Measurements from ENCODE around the gene CACNA1H.
"Not testable (repeated sequence)": the region's sequence is repeated elsewhere in the genome, so short reads cannot be mapped to it uniquely, and the experiment has no call there.

Gene CACNA1H

DNA sequence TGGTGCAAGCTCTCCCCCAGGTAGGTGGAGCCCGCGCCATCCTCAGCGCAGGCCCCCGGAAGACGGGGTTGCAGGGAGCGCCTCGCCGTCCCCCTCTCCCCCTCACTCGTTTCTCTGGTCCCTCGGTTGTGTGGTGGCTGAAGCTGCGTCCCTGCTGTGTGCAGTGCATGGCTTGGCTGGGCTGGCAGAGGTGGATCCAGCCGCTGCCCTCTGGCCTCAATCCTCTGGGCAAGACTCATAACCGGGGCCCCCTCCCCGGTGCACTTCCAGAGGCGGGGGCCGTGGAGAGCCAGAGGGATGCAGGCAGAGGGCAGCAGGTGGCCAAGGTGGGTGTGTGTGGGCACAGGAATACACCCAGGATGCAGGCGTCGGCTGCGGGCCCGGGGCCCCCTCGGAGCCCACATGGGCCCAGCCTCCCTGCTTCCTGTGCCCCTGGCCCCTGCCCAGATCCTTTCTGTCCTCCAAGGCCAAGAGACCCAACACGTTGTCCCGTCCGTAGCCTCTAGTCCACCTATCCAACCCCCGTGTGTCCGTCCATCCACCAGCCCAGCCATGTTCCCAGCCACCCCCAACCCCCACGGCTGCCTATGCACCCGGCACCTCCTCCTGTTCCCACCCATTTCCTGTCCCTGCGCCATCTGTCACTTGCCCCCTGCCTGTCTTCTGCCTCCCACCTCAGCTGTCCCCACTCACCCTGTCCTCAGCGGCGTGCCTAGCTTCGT, 62.8 kb downstream of the CACNA1H start:
- DNase-seq, result no peak

DNA sequence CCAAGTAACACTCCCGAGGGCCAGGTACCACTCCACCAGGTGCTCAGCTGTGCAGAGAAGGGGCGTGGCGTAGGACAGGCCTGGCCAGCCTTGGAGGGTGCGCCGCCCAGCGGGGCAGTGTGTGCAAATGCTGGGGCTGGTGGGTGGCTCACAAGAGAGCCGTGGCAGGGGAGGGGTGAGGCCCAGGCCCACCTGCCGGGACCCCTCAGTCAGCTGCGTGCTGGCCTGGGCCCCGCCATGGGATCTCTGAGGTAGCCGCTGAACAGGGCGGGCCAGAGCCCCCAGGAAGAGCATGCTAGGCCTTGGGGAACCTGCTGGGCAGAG, 63.4 kb downstream of the CACNA1H start:
- no peak for DNase-seq

DNA sequence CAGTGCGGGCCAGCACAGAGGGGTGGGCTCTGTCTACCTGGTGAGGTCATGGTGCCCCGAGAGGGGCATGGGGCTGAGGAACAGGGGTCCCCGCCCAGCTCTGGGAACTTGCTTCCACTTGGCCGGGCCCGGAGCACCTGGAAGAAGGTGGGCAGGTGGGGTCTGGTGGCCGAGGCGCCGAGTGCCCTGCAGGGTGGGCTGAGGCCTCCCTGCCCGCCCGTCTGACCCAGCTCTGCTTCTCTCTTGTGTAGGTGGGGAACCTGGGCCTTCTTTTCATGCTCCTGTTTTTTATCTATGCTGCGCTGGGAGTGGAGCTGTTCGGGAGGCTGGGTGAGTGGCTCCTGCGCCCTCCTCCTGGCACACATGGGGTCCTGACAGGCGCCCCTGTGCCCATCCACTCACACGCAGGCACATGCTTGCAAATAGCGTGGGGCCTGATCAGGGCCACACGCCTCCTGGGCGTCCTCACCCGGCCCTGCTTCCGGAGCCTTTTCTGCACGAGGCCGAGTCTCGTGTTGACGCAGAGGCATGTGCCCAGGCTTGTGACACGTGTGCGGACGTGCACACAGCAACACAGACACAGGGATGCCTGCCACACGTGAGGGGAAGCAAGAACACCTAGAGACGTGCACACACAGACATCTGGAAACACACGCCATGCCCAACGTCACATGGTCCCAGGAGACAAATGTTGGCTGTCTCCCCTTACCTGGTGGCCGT, 63.9 kb downstream of the CACNA1H start:
- DNase-seq, result no peak

DNA sequence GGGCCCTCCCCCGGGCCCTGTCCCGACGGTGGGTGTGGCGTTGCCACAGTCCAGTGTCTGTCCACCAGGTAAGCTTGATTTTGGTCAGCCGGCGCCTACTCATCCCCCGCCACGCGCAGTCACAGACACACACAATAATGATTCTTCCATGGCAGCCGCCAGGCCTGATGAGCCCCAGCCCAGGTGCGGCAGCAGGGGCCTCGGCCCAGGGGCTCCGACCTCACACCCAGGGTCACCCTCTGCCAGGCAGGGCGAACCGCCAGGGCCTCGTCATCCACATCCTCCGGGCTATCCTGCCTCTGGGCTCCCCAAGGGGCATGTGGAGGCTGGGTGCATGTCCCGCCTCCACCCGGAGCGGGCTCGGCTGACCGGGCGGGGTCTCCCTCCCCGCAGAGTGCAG, 64.6 kb downstream of the CACNA1H start:
- no peak for DNase-seq

DNA sequence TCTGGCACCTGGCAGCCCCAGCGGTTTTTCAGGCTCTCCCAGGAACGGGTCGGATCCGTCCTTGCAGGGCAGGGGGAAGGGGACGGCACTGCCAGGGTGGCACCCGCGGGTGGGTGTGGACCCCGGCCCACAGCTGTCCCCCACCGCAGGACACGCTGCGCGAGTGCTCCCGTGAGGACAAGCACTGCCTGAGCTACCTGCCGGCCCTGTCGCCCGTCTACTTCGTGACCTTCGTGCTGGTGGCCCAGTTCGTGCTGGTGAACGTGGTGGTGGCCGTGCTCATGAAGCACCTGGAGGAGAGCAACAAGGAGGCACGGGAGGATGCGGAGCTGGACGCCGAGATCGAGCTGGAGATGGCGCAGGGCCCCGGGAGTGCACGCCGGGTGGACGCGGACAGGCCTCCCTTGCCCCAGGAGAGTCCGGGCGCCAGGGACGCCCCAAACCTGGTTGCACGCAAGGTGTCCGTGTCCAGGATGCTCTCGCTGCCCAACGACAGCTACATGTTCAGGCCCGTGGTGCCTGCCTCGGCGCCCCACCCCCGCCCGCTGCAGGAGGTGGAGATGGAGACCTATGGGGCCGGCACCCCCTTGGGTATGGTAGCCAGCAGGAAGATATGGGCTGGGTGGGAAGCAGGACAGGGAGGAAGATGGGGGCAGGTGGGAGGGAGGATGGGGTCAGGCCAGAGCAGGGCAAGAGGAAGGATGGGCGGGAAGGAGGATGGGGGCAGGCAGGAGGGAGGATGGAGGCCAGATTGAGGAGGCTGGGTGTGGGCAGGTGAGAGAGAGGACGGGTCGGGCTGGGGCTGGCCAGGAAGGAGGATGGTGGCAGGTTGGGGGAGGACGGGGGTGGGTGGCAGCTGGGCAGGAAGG, 65.4 kb downstream of the CACNA1H start:
- DNase-seq, result no peak

DNA sequence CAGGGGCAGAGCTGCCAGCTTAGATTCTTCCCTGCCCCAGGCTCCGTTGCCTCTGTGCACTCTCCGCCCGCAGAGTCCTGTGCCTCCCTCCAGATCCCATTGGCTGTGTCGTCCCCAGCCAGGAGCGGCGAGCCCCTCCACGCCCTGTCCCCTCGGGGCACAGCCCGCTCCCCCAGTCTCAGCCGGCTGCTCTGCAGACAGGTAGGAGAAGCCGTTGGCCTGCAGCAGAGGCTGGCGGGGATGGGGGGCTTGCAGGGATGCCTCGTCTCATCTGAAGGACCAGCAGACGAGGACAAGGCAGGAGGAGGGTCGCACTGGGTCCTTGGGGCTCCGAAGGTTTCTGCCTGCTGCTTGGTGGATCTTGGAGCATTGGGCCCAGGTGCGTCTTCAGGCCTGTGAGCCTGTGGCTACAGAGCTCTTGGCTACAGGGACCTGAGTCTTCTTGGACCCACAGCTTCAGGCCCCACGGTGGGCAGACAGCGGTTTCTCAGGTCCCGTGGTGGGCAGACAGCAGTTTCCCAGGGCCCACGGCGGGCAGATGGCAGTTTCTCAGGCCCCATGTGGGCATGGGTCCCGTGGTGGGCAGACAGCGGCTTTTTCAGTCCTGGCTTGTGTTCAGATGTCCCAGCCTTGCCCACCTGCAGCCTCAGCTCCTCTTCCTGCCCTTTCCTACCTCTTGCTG, 66.2 kb downstream of the CACNA1H start:
- DNase-seq, result no peak

DNA sequence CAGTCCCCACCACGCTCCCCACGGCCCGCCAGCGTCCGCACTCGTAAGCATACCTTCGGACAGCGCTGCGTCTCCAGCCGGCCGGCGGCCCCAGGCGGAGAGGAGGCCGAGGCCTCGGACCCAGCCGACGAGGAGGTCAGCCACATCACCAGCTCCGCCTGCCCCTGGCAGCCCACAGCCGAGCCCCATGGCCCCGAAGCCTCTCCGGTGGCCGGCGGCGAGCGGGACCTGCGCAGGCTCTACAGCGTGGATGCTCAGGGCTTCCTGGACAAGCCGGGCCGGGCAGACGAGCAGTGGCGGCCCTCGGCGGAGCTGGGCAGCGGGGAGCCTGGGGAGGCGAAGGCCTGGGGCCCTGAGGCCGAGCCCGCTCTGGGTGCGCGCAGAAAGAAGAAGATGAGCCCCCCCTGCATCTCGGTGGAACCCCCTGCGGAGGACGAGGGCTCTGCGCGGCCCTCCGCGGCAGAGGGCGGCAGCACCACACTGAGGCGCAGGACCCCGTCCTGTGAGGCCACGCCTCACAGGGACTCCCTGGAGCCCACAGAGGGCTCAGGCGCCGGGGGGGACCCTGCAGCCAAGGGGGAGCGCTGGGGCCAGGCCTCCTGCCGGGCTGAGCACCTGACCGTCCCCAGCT, 67.3 kb downstream of the CACNA1H start:
- DNase-seq, result no peak

DNA sequence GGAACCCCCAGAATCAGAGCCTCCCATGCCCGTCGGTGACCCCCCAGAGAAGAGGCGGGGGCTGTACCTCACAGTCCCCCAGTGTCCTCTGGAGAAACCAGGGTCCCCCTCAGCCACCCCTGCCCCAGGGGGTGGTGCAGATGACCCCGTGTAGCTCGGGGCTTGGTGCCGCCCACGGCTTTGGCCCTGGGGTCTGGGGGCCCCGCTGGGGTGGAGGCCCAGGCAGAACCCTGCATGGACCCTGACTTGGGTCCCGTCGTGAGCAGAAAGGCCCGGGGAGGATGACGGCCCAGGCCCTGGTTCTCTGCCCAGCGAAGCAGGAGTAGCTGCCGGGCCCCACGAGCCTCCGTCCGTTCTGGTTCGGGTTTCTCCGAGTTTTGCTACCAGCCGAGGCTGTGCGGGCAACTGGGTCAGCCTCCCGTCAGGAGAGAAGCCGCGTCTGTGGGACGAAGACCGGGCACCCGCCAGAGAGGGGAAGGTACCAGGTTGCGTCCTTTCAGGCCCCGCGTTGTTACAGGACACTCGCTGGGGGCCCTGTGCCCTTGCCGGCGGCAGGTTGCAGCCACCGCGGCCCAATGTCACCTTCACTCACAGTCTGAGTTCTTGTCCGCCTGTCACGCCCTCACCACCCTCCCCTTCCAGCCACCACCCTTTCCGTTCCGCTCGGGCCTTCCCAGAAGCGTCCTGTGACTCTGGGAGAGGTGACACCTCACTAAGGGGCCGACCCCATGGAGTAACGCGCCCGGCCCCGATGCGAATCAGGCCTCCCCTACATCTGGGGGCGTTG, 68.1 kb downstream of the CACNA1H start:
- no peak for DNase-seq

DNA sequence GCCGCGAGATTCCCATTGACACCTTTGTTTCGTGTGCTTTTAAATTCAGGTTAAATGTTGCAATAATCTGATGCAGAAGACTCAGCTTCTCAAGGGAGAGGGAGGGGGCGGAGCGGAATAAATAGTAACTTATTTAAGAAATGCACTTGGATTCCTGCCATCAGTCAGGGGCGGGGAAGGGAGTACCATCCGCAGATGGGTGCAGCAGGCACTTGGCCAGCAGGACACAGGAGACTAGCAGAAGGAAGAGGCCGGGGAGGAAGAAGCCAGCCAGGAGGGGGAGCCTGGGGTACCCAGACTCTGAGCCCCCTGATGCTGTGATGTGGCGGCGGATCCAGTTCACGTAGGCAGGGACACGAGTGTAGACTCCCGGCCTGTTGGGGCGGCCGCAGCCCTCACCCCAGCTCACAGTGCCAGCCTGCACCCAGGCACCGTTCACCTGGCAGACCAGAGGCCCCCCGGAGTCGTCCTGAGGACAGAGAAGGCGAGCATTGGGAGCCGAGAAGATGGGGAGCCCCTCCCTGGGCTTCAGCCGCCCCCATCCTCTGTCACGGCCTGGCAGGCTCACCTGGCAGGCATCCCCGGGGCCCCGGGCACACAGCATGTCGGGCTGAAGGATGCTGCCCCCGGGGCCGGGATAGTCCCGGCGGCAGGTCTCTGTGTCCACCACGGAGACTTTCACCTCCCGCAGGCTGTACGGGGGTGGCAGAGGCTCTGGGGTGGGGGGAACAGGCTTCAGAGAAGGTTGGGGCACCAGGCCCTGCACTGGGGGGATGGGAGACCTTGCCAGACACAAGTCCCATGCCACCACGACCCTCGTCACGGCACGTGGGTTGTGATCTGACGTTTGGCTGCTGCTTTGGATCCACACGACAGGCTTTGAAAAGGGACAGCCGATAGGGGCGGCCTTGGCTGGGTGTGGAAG, 69.0 kb downstream of the CACNA1H start:
- no peak for DNase-seq

DNA sequence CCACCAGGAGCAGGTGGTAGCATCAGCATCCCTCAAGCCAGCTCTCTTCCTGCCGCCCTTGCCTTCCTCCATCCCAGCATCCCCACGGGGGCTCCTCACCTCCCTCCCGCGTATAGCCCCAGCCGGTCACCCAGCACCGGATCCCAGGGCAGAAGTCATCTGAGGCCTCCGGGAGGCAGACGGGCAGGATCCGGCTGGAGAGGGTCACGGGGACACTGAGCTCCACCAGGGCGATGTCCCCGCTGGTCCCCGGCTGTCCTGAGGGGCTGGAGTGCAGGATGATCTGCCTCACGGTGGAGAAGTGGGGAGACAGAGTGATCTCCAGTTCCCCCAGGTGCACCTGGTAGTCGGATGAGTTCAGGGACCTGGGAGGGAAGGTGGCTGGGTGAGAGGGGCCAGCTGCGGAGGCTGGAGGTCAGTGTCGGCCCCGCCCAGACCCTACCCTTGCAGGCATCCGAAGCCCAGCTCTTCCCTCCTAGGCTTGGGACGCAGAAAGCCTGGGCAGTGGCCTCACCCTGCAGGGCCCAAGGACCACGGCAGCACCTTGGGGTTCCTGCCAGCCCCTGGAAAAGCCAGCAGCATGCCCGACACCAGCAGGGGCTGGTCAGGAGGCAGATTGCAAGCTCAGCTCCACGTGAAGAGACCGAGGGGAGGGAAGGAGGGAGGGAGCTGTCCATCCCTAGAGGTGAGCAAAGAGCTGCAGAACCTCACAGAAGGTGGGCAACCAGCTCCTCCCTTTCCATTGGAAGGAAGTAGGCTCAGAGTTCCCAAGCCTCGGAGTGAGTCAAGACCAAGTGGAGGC, 69.8 kb downstream of the CACNA1H start:
- DNase-seq, result no peak

DNA sequence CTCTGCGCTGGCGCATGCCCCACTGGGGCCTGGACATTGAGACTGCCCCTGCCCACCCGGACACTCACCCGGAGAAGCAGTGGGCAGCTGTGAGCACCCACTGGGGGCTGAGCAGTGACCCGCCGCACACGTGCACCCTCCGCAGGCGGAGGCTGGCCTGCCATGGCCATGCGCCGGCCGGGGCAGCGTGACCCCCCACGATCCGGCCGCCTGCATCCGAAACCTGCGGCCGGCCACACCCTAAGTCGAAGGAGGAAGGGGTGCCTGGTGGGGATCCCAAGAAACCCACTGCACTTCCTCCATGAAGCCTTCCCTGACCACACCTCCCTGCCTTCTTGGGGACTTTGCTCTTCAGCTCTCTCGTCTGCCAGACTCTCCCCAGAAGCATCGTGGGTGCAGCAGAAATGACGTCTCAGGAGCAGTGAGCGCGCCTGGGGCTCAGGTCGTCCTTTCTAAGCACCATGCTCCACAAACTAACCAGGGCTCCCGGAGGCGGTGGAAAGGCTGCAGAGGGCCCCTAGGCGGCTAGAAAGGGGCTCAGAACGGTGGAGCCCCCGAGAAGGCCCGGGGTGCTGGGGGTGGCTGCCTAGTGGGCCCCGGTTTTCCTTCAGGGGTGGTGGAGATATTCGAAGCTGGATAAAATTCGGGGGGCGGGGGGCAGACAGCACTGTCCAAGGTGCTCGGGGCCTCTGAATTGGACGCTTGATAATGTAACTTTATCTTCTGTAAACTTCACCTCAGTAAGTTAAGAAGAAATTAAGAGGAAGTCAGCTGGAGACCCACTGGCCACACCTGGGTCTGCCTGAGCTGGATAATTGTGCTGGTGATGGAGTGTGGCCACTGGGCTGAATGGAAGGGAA, 70.7 kb downstream of the CACNA1H start:
- DNase-seq, result no peak

DNA sequence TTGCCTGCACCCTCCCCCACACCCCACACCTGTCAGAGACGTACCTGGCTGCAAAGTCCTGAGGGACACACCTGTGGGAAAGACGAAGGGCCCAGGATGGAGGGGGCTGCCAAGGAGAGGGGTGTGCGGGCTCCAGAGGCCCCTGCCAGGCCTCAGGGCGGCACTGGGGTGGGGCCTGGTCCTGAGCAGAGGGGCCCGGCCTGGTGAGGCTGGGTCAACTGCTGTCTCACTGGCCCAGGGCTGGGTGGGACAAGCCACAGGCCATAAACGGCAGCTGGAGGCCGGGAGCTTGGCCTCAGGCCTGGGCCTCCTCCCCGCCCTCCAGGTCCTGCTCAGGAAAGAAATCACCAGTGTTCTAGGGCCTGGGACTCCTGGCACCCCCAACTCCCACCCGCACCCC, 71.7 kb downstream of the CACNA1H start:
- no peak for DNase-seq

DNA sequence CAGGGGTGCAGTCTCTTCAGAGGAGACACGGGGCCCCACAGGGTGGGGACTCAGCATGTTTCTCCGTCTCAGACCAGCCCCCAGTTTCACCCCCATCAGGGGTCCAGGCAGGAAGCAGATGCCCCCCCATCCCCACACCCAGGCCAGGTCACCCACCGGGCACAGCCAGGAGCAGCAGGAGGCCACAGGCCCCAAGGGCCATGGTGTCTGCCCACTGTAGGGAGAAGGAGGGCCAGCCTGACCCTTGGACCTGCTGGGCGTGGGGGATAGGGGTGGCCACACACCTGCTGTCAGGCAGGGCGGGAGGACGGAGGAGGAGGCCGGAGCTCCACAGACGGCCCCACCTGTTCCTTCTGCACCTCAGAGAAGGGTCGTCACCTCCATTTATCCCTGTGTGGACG, 72.1 kb downstream of the CACNA1H start, which contains the start of gene TPSG1:
TPSG1 (minus strand) TSS at position 218 of the 401 bp plus-strand sequence; CDS start at position 202, 16 bp downstream.
- DNase-seq, result no peak

DNA sequence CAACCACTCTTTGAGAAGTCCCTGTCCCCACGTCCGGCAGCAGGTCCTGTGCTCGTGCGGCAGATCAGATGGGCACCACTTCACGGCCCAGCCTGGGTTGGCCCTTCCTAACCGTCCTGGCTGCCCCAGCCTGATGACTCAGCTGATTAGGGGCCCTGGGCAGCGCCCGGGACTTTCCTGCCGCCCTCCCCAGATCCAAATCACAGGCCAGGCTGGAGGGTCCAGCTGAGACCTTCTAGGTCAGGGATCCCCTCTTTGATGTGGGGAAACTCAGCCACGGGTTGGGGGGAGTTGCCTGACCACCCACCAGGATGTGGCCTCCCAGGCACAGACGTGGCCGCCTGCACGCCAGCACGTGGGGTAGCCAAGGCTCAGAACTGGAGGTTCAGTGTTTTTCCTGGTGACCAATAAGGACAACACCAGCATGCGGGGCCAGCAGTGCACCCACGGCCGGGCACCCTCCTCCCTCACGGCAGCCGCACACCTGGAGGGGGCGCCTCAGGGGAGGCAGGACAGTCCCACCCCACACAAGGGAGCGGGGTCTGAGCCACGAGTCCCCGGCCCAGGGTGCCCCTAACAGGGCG, 72.9 kb downstream of the CACNA1H start:
- DNase-seq, result not testable (repeated sequence)

DNA sequence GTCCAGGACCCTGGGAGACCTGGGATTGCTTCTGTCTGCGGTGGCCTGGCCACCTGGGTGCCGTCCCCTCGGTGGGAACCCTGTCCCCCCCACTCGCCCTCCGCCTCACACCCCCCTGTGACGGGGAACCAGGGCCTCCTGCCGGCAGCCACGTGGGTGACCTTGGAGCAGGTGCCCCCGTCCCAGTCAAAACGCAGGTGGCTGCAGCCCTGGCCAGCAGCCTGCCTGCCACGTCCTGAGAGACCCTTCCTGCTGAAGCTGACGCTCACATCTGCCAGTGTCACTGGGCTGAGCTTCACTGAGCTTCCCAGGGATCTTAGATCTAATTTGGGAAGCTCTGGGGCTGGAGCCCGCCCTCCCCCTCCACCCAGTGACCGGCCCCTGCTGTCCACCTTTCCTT, 73.8 kb downstream of the CACNA1H start:
- not testable (repeated sequence) for DNase-seq

DNA sequence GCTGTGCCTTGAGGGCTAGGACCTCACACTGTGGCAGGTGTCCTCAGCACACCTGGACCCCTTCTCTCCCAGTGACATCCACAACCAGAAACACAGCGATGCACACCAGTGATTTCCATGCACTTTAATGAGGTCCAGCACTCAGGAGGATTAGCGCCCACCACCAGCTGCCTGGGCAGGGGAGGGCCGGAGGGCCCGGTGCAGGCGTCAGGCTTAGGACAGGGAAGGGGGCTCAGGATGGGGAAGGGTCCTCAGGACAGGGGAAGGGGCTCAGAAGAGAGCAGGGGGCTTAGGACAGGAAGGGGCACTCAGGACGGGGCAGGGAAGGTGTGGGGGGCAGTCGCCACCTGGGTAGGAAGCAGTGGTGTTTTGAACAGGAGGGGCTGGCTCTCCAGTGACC, 75.3 kb downstream of the CACNA1H start:
- not testable (repeated sequence) for DNase-seq

DNA sequence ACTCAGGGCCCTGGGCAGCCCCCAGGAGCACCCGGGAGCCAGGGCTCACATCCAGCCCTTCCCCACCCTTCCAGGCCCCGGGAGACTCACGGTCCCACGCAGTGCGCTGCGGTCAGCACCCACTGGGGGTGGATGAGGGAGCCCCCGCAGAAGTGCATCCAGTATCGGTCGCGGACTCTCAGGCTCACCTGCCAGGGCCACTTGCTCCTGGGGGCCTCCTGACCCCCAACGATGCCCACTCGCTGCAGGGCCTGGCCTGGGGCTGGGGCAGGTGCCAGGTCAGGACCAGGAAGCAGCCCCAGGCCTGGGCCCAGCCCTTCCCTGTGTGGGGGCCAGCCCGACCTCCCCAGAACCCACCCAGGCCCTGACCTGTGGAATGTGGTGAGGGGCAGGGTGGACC, 76.6 kb downstream of the CACNA1H start:
- not testable (repeated sequence) for DNase-seq

DNA sequence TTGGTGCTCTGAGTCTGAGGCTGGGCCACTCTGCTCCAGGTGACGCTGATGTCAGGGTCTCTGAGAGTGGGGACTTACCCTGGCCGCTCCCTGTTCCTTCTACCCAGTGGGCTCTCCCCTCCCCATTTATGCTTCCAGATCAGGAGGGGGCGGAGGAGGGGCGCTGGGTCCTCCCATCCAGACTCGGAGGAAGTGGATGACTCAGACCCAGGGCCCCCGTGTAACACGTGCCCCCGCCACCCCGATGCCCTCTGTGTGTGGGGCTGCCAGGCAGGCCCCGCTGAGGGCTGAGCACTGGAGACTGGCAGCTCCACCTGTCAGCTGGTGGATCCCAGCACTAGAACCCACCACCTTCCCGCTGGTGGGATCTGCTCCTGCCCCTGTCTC, 77.2 kb downstream of the CACNA1H start, which contains the start of gene TPSB2:
TPSB2 (minus strand) TSS at position 101 of the 387 bp plus-strand sequence. CDS start 233 bp downstream, outside the sequence.
- not testable (repeated sequence) for DNase-seq
